ENCODE measurements around the gene OR8G1. TPM values are rescaled to one million over a fixed set of nuclear protein-coding genes. Genes with fewer than 3 reads are reported as not detected.

OR8G1 gene
- total and polyA plus RNA-seq, 9 of the 15 experiments (the other 6 are each of a cell fraction or from before 2014, with no cell fraction given) = 0.03 to 1.4 (median 0.51) TPM; not detected in 1

- peak in 1 of 2 experiments; percentile 91; a peak in 2 of 4 replicates for TF ChIP-seq MLLT1 (IDR thresholded peaks at IDR 0.05)
- TF ChIP-seq, protein P1, sequence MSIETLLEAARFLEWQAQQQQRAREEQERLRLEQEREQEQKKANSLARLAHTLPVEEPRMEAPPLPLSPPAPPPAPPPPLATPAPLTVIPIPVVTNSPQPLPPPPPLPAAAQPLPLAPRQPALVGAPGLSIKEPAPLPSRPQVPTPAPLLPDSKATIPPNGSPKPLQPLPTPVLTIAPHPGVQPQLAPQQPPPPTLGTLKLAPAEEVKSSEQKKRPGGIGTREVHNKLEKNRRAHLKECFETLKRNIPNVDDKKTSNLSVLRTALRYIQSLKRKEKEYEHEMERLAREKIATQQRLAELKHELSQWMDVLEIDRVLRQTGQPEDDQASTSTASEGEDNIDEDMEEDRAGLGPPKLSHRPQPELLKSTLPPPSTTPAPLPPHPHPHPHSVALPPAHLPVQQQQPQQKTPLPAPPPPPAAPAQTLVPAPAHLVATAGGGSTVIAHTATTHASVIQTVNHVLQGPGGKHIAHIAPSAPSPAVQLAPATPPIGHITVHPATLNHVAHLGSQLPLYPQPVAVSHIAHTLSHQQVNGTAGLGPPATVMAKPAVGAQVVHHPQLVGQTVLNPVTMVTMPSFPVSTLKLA (conservative IDR thresholded peaks at IDR 0.05) = peak in 1 of 2 experiments; percentile 46; a peak in 1 of 4 replicates
- 0 out of 2 replicates have a peak, but pooled peaks have one; percentile 35 for TF ChIP-seq POLR2AphosphoS5 (IDR thresholded peaks at IDR 0.05; ENCODE audit: control insufficient read depth, insufficient read depth, low read depth, low read length)
- no peak for TF ChIP-seq KHSRP (IDR thresholded peaks at IDR 0.05)
- peak; percentile 94 for TF ChIP-seq SMARCE1 (IDR thresholded peaks at IDR 0.05)
- no peak for TF ChIP-seq NFATC3 (IDR thresholded peaks at IDR 0.05)
- TF ChIP-seq, protein P2, sequence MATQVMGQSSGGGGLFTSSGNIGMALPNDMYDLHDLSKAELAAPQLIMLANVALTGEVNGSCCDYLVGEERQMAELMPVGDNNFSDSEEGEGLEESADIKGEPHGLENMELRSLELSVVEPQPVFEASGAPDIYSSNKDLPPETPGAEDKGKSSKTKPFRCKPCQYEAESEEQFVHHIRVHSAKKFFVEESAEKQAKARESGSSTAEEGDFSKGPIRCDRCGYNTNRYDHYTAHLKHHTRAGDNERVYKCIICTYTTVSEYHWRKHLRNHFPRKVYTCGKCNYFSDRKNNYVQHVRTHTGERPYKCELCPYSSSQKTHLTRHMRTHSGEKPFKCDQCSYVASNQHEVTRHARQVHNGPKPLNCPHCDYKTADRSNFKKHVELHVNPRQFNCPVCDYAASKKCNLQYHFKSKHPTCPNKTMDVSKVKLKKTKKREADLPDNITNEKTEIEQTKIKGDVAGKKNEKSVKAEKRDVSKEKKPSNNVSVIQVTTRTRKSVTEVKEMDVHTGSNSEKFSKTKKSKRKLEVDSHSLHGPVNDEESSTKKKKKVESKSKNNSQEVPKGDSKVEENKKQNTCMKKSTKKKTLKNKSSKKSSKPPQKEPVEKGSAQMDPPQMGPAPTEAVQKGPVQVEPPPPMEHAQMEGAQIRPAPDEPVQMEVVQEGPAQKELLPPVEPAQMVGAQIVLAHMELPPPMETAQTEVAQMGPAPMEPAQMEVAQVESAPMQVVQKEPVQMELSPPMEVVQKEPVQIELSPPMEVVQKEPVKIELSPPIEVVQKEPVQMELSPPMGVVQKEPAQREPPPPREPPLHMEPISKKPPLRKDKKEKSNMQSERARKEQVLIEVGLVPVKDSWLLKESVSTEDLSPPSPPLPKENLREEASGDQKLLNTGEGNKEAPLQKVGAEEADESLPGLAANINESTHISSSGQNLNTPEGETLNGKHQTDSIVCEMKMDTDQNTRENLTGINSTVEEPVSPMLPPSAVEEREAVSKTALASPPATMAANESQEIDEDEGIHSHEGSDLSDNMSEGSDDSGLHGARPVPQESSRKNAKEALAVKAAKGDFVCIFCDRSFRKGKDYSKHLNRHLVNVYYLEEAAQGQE (IDR thresholded peaks at IDR 0.05; ENCODE audit: borderline replicate concordance) = peak; percentile 21; the same call in 1 of the 2 replicates
- TF ChIP-seq, protein P2 (CRISPR knock-in tag; IDR thresholded peaks at IDR 0.05; ENCODE audit: low read depth) = no peak
- TF ChIP-seq, protein P3, sequence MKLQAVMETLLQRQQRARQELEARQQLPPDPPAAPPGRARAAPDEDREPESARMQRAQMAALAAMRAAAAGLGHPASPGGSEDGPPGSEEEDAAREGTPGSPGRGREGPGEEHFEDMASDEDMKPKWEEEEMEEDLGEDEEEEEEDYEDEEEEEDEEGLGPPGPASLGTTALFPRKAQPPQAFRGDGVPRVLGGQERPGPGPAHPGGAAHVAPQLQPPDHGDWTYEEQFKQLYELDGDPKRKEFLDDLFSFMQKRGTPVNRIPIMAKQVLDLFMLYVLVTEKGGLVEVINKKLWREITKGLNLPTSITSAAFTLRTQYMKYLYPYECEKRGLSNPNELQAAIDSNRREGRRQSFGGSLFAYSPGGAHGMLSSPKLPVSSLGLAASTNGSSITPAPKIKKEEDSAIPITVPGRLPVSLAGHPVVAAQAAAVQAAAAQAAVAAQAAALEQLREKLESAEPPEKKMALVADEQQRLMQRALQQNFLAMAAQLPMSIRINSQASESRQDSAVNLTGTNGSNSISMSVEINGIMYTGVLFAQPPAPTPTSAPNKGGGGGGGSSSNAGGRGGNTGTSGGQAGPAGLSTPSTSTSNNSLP (IDR thresholded peaks at IDR 0.05; ENCODE audit: borderline replicate concordance, low read depth, low read length) = peak; percentile 84; the same call in 1 of the 2 replicates
- peak; percentile 49; the same call in 1 of the 2 replicates for TF ChIP-seq MTA1 (IDR thresholded peaks at IDR 0.05; ENCODE audit: borderline replicate concordance)
- no peak for TF ChIP-seq NFE2L1 (tag; IDR thresholded peaks at IDR 0.05; ENCODE audit: borderline replicate concordance, low read depth)
- TF ChIP-seq CREM (IDR thresholded peaks at IDR 0.05; ENCODE audit: low read depth) = peak; percentile 52; the same call in 1 of the 2 replicates
- no peak for TF ChIP-seq RBBP5 (IDR thresholded peaks at IDR 0.05; ENCODE audit: borderline replicate concordance, insufficient read depth, low read length, poor library complexity, severe bottlenecking)
- TF ChIP-seq, protein P4, sequence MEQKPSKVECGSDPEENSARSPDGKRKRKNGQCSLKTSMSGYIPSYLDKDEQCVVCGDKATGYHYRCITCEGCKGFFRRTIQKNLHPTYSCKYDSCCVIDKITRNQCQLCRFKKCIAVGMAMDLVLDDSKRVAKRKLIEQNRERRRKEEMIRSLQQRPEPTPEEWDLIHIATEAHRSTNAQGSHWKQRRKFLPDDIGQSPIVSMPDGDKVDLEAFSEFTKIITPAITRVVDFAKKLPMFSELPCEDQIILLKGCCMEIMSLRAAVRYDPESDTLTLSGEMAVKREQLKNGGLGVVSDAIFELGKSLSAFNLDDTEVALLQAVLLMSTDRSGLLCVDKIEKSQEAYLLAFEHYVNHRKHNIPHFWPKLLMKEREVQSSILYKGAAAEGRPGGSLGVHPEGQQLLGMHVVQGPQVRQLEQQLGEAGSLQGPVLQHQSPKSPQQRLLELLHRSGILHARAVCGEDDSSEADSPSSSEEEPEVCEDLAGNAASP (IDR thresholded peaks at IDR 0.05) = no peak
Measured at GRCh38 chr11:124276081-124276480, 35.2 kb downstream of the OR8G1 start (continued).

Data from K562 (cell line).